NCI-H2029 treated with DMSO at 0.1 percent for 48 hours (cell line): ENCODE measurements around the gene REC114.
"Not testable (repeated sequence)": the region's sequence is repeated elsewhere in the genome, so short reads cannot be mapped to it uniquely, and the experiment has no call there.

ENCODE experiments used
- DNase-seq: peaks from one replicate; lab custom pipeline; 2025; lab: John Stamatoyannopoulos, UW

Gene REC114

GRCh38 chr15:73577593-73577992 lies 134.6 kb downstream of the REC114 start:
- DNase-seq = not testable (repeated sequence)

- no peak for DNase-seq
Measured at GRCh38 chr15:73578026-73578425, 135.1 kb downstream of the REC114 start.

GRCh38 chr15:73582851-73583379 lies 140.0 kb downstream of the REC114 start:
- DNase-seq = no peak

GRCh38 chr15:73583544-73583943 lies 140.6 kb downstream of the REC114 start:
- DNase-seq = no peak

GRCh38 chr15:73584699-73585420 lies 141.9 kb downstream of the REC114 start:
- no peak for DNase-seq

GRCh38 chr15:73585871-73586654 lies 143.1 kb downstream of the REC114 start:
- no peak for DNase-seq

- no peak for DNase-seq
Measured at GRCh38 chr15:73589766-73590165, 146.8 kb downstream of the REC114 start.

- DNase-seq = no peak
Measured at GRCh38 chr15:73590263-73590662, 147.3 kb downstream of the REC114 start.

- DNase-seq = peak; percentile 15
Measured at GRCh38 chr15:73593304-73594074, 150.5 kb downstream of the REC114 start.

GRCh38 chr15:73594109-73594508 lies 151.1 kb downstream of the REC114 start:
- no peak for DNase-seq

GRCh38 chr15:73596174-73596573 lies 153.2 kb downstream of the REC114 start:
- no peak for DNase-seq

- no peak for DNase-seq
Measured at GRCh38 chr15:73597036-73597638, 154.2 kb downstream of the REC114 start.

- no peak for DNase-seq
Measured at GRCh38 chr15:73598530-73599160, 155.7 kb downstream of the REC114 start.

- DNase-seq = no peak
Measured at GRCh38 chr15:73599934-73600333, 157.0 kb downstream of the REC114 start.

- DNase-seq = no peak
Measured at GRCh38 chr15:73600413-73601335, 157.7 kb downstream of the REC114 start.

GRCh38 chr15:73601451-73602445 lies 158.8 kb downstream of the REC114 start:
- no peak for DNase-seq

GRCh38 chr15:73602446-73602843 lies 159.5 kb downstream of the REC114 start:
- DNase-seq = no peak

- DNase-seq = no peak
Measured at GRCh38 chr15:73602992-73603391, 160.0 kb downstream of the REC114 start.

GRCh38 chr15:73604477-73604876 lies 161.5 kb downstream of the REC114 start:
- no peak for DNase-seq
